PC-3 (cell line): ENCODE measurements around the gene AUTS2. TPM values are rescaled to one million over a fixed set of nuclear protein-coding genes. Genes with fewer than 3 reads are reported as not detected.

ENCODE experiments used
- ATAC-seq: fragments of 200-7000 bp; cut with Tn5 transposase; 2 replicates; pipeline ENCODE4 v1.9.1; 2020; ENCODE audit warnings: mild to moderate bottlenecking, moderate library complexity
- BruUV-seq: library from RNA; stranded (reverse); fragments of 400-500 nt; replicated peaks from 2 replicates; lab custom pipeline; 2021; lab: Mats Ljungman, UMichigan
- CTCF ChIA-PET: fragments of 300-600 bp; sonication (Branson Sonifier 250); formaldehyde crosslinking; loops from one replicate; lab custom pipeline; 2022; ENCODE audit warnings: antibody characterized with exemption; lab: Charles Lee
- POLR2A ChIA-PET: fragments of 300-600 bp; sonication (Branson Sonifier 250); formaldehyde crosslinking; loops from one replicate; lab custom pipeline; 2022; ENCODE audit warnings: antibody characterized with exemption; ENCODE audit not compliant: unreplicated experiment; lab: Charles Lee
- DNase-seq: peaks from one replicate; pipeline ENCODE4 v3.0.0-alpha.2; 2015
- H2AFZ ChIP-seq: fragments of 300-600 bp; sonication (generic); 2 replicates; pipeline ENCODE4 v1.6.0; 2016; ENCODE audit warnings: antibody characterized with exemption, low read length
- H3F3A ChIP-seq: fragments of 300-600 bp; sonication (generic); one replicate; pipeline ENCODE4 v1.6.0; 2017; ENCODE audit warnings: antibody characterized with exemption, low read length, control low read depth, mild to moderate bottlenecking; ENCODE audit not compliant: unreplicated experiment
- H3K27ac ChIP-seq: fragments of 300-600 bp; sonication (generic); 2 replicates; pipeline ENCODE4 v1.5.1; 2016; ENCODE audit warnings: mild to moderate bottlenecking, low read length
- H3K27me3 ChIP-seq: fragments of 300-600 bp; sonication (generic); 2 replicates; pipeline ENCODE4 v1.6.1; 2016; ENCODE audit warnings: low read length, mixed read lengths
- H3K36me3 ChIP-seq: fragments of 300-600 bp; sonication (generic); 2 replicates; pipeline ENCODE4 v1.6.1; 2016; ENCODE audit warnings: low read depth, mixed run types, low read length, mixed read lengths
- H3K4me1 ChIP-seq: fragments of 300-600 bp; sonication (generic); 2 replicates; pipeline ENCODE4 v1.5.1; 2016; ENCODE audit warnings: low read length; ENCODE audit not compliant: insufficient read depth
- H3K4me2 ChIP-seq: fragments of 300-600 bp; sonication (generic); 2 replicates; pipeline ENCODE4 v1.6.0; 2016; ENCODE audit warnings: low read length
- H3K4me3 ChIP-seq: fragments of 300-600 bp; sonication (generic); 2 replicates; pipeline ENCODE4 v1.5.1; 2016; ENCODE audit warnings: mild to moderate bottlenecking, low read length, mixed read lengths
- H3K79me2 ChIP-seq: fragments of 300-600 bp; sonication (generic); 2 replicates; pipeline ENCODE4 v1.6.1; 2017; ENCODE audit warnings: low read length, mixed read lengths
- H3K9ac ChIP-seq: fragments of 300-600 bp; sonication (generic); 2 replicates; pipeline ENCODE4 v1.6.0; 2016; ENCODE audit warnings: mild to moderate bottlenecking, low read length
- H3K9me2 ChIP-seq: fragments of 300-600 bp; sonication (generic); replicated peaks from 2 replicates; pipeline ENCODE4 v1.6.1; 2016; ENCODE audit warnings: mixed run types, low read length, mixed read lengths
- H3K9me3 ChIP-seq: fragments of 300-600 bp; sonication (generic); 2 replicates; pipeline ENCODE4 v1.6.1; 2016; ENCODE audit warnings: low read length, mixed read lengths
- H4K20me1 ChIP-seq: fragments of 300-600 bp; sonication (generic); 2 replicates; pipeline ENCODE4 v1.6.1; 2016; ENCODE audit warnings: low read length, mixed read lengths
- CTCF ChIP-seq: fragments of 300-600 bp; sonication (generic); conservative IDR thresholded peaks from 2 replicates; pipeline ENCODE4 v1.5.1; 2017; ENCODE audit warnings: antibody characterized with exemption, low read depth, mild to moderate bottlenecking, low read length
- EZH2 ChIP-seq: fragments of 300-600 bp; sonication (generic); IDR thresholded peaks from one replicate; pipeline ENCODE4 v1.6.1; 2017; ENCODE audit warnings: antibody characterized with exemption, mild to moderate bottlenecking, low read length; ENCODE audit not compliant: unreplicated experiment
- EZH2phosphoT487 ChIP-seq: fragments of 300-600 bp; sonication (generic); IDR thresholded peaks from 2 replicates; pipeline ENCODE4 v1.6.1; 2018; ENCODE audit warnings: mild to moderate bottlenecking, antibody characterized with exemption, low read length, borderline replicate concordance
- intact Hi-C: fragments of 100-400 bp; cut with micrococcal nuclease; formaldehyde crosslinking; loops from 2 replicates; pipeline ENCODE4 v1.9.0; 2023
- total RNA-seq: library from RNA; depleted of rRNA; stranded (reverse); fragments of >200 nt; gene quantifications from 2 replicates; pipeline ENCODE4 v1.2.3, GENCODE V29; 2014

The AUTS2 gene
- total RNA-seq, 1 experiment from 2014 or later = not detected

- no peaks in the 10 kb centered on the region for H3K27me3 ChIP-seq
- H3K4me3 ChIP-seq = no peak overlapping the region
- TF ChIP-seq CTCF = no peak
- TF ChIP-seq EZH2phosphoT487 = no peak
- no peak for TF ChIP-seq EZH2
- no TSS peak for BruUV-seq
- no peaks in the 10 kb centered on the region for H3K79me2 ChIP-seq
- H2AFZ ChIP-seq = no peak overlapping the region
- H3K27ac ChIP-seq = no peak overlapping the region
- H3K4me1 ChIP-seq = no peaks in the 10 kb centered on the region
- no peak overlapping the region for H3K4me2 ChIP-seq
- H3K9me3 ChIP-seq = no peaks in the 10 kb centered on the region
- no peaks in the 10 kb centered on the region for H4K20me1 ChIP-seq
- no peak for DNase-seq
- H3F3A ChIP-seq = no peaks in the 10 kb centered on the region
- ChIA-PET CTCF (no interaction called here), POLR2A (no interaction called here)
- intact Hi-C loops = no loop called here
- no peaks in the 10 kb centered on the region for H3K36me3 ChIP-seq
- no peak for ATAC-seq
- H3K9ac ChIP-seq = no peak overlapping the region
- H3K9me2 ChIP-seq = no peaks in the 10 kb centered on the region
These were observed 285.2 kb downstream of the AUTS2 start for GRCh38 chr7:69883399-69883891.

GRCh38 chr7:69885431-69885830 lies 287.2 kb downstream of the AUTS2 start:
- H3K27ac ChIP-seq = no peak overlapping the region
- H3K9me3 ChIP-seq = no peaks in the 10 kb centered on the region
- no TSS peak for BruUV-seq
- DNase-seq = no peak
- TF ChIP-seq EZH2phosphoT487 (no peak), EZH2 (no peak), CTCF (no peak)
- H3K4me1 ChIP-seq = no peaks in the 10 kb centered on the region
- H3K27me3 ChIP-seq = no peaks in the 10 kb centered on the region
- no peak overlapping the region for H2AFZ ChIP-seq
- H3K9me2 ChIP-seq = no peaks in the 10 kb centered on the region
- H3K4me3 ChIP-seq = no peak overlapping the region
- intact Hi-C loops = no loop called here
- no peak for ATAC-seq
- H3K9ac ChIP-seq = no peak overlapping the region
- H3K36me3 ChIP-seq = no peaks in the 10 kb centered on the region
- H3K79me2 ChIP-seq = no peaks in the 10 kb centered on the region
- ChIA-PET CTCF (no interaction called here), POLR2A (no interaction called here)
- no peaks in the 10 kb centered on the region for H4K20me1 ChIP-seq
- no peaks in the 10 kb centered on the region for H3F3A ChIP-seq
- no peak overlapping the region for H3K4me2 ChIP-seq

GRCh38 chr7:69889338-69889975 lies 291.2 kb downstream of the AUTS2 start:
- POLR2A ChIA-PET = no interaction called here

More at GRCh38 chr7:69889338-69889975, 291.2 kb downstream of the AUTS2 start:
- no peak overlapping the region for H3K9ac ChIP-seq
- H3K27me3 ChIP-seq = no peaks in the 10 kb centered on the region
- no peak overlapping the region for H3K4me3 ChIP-seq
- DNase-seq (no peak), ATAC-seq (no peak)
- H3K27ac ChIP-seq = no peak overlapping the region
- H3K9me2 ChIP-seq = no peaks in the 10 kb centered on the region
- BruUV-seq = no TSS peak
- H3K9me3 ChIP-seq = peaks cover 13% of the 10 kb centered on the region; the same call in 1 of the 2 replicates
- no peaks in the 10 kb centered on the region for H3K79me2 ChIP-seq
- no peaks in the 10 kb centered on the region for H3F3A ChIP-seq
- intact Hi-C loops = no loop called here
- CTCF ChIA-PET = no interaction called here
- no peak for TF ChIP-seq EZH2
- TF ChIP-seq CTCF = no peak
- no peak for TF ChIP-seq EZH2phosphoT487
- no peaks in the 10 kb centered on the region for H3K4me1 ChIP-seq
- H3K4me2 ChIP-seq = no peak overlapping the region
- H3K36me3 ChIP-seq = no peaks in the 10 kb centered on the region
- no peaks in the 10 kb centered on the region for H4K20me1 ChIP-seq
- no peak overlapping the region for H2AFZ ChIP-seq
